HG02610 (cell line): Measurements from ENCODE around the gene TAGAP.
"Not testable (repeated sequence)": the region's sequence is repeated elsewhere in the genome, so short reads cannot be mapped to it uniquely, and the experiment has no call there.

Experiments used
- ATAC-seq: cut with Tn5 transposase; IDR thresholded peaks from one replicate; pipeline ENCODE4 v1.9.1; 2021; ENCODE audit warnings: mild to moderate bottlenecking, moderate library complexity; ENCODE audit not compliant: unreplicated experiment

TAGAP gene

DNA sequence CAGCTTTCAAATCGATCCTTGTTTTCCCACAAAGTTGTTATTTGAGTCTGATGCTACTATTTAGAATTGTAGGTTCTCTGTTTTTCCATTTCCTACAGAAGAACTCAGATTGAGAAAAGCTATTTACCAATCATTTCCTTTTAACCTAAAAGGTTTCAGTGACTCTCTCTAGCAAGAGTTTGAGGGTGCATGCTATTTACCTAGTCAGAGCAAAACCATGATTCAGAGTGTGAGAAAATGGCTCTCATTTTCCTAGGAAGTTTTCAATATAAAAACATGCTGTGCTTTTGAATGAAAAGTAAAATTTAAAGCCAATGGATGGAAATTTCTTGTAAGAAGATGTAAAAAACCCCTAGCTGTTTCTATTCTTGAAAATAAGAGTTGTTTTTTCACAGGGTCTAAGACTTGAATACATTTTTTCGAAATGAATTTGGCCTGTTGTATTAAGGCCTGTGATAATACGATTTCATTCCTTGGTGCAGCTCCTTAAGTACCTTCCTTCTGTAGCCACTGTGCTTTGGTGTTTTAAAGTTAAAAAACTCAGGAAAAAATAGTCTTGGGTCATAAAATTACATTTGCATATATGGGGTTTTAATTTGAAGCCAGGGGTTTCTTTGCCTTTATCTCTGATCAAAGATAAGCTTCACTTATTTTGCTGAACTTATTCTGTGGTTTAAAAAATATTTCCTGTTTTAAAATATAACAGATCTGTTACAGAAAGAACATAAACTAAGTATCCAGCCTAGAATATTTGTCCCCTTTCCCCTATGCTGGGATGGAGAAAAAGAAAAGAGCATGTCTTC, 26.8 kb downstream of the TAGAP start:
- ATAC-seq, result peak; percentile 71

- ATAC-seq, result no peak
Observed at GRCh38 chr6:159014406-159014805, 30.4 kb downstream of the TAGAP start.

- no peak for ATAC-seq
Observed at GRCh38 chr6:159013229-159013628, 31.6 kb downstream of the TAGAP start.

DNA sequence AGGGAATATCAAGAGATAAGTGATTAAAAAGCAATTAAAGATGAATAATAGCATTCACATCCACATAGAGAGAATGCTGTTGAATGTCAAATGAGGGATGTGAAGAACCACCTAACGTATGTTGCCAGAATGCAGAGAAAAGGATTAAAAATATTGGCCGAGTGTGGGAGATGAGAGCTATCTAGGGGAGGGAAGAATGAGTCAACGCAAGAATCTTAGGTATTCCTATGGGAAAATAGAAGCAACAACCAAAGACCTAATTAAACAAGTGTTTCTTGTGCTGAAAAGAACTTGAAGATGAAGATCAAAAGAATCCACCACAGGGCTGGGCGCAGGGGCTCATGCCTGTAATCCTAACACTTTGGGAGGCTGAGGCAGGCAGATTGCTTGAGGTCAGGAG, 32.6 kb downstream of the TAGAP start:
- no peak for ATAC-seq

DNA sequence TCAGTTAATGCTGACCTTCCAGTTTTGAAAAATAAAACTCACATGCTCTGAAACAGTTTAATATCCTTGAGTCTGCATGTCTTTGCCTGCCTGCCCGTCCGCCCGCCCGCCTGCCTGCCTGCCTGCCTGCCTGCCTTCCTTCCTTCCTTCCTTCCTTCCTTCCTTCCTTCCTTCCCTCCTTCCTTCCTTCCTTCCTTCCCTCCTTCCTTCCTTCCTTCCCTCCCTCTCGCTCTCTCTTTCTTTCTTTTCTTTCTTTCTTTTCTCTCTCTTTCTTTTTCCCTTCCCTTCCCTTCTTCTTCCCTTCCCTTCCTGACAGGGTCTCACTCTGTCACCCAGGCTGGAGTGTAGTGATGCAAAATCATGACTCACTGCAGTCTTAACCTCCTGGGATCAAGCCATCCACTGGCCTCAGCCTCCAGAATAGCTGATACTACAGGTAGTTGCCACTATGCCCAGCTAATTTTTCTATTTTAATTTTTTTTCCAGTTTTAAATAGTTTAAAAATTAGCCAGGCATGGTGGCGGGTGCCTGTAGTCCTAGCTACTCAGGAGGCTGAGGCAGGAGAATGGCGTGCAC, 34.7 kb downstream of the TAGAP start:
- not testable (repeated sequence) for ATAC-seq

GRCh38 chr6:159008656-159009288, 36.0 kb downstream of the TAGAP start:
- ATAC-seq, result no peak

GRCh38 chr6:159007510-159007909, 37.3 kb downstream of the TAGAP start:
- no peak for ATAC-seq

DNA sequence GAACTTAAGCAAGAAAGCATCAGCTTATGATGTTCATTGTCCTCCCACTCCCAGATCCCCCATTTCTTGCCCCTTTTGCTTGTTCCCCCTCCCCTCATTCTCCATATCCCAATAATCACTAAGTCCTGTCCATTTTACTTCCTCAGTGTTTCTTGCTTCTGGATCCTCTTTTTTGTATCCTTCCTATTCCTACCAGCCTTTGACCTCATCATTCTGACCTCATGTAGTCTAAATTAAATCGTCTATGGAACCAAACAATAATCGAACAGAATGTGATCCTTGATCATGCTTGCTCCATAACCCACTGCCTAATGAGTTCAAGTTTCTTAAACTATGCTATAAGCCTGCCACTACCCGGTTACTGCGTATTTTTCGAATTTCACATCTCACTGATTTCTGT, 39.4 kb downstream of the TAGAP start:
- ATAC-seq, result no peak

DNA sequence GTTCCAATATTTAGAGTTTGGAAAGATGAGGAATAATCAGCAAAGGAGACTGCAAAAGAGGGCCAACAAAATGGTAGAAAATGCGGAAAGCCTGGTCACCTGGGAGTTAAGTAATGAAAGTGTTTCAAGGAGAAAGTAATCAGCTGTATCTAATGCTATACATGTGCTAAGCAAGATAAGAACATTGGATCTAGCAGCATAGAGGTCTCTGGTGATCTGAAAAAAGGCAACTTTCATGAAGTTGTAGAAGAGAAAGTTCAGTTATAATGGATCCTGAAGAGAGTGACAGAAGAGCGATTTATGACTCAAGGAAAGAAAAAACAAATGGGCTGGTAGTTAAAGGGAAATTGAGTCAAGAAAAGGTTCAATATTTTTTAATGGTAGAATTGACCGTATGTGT, 40.2 kb downstream of the TAGAP start:
- no peak for ATAC-seq

- no peak for ATAC-seq
Observed at GRCh38 chr6:159002432-159003155, 42.2 kb downstream of the TAGAP start.

DNA sequence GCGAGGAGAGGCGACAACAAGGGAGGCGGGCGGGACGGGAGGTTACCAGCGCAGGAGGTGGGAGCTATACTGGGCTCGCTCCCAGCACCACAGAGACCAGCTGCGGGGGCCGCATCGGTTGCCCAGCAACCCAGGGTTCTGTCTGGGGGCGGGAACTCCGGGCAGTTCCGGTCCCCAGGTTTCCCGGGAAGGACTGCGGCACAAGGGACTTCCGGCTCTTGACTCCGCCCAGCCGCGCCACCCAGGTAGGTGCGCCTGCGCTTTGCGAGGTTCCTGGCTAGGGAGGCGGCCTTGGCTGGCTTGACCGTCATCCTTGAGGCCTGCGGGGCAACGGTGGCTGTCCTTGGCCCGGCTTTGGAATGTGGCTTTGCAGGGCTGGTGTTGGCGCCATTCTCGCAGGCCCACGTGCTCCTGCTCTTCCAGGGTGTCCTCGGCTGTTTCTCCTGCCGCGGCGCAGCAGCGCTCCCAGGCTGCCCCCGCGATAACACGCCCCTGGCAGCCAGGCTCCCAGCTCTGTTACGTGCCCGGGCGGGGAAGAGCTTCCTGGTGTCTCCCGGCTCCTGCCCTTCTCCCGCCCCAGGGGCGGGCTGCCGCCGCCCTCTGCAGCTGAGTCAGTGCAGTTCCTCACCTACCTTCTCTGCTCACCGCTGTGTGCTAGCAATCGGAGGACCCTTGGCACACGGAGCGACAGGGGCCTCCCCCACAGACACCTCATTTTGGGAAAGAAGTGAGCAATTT, 45.0 kb downstream of the TAGAP start, which contains the start of gene RSPH3:
Gene RSPH3, minus strand, starts transcription at position 537 of the 738 bp plus-strand sequence. CDS start 652 bp downstream, outside the sequence.
- ATAC-seq, result peak; percentile 93

DNA sequence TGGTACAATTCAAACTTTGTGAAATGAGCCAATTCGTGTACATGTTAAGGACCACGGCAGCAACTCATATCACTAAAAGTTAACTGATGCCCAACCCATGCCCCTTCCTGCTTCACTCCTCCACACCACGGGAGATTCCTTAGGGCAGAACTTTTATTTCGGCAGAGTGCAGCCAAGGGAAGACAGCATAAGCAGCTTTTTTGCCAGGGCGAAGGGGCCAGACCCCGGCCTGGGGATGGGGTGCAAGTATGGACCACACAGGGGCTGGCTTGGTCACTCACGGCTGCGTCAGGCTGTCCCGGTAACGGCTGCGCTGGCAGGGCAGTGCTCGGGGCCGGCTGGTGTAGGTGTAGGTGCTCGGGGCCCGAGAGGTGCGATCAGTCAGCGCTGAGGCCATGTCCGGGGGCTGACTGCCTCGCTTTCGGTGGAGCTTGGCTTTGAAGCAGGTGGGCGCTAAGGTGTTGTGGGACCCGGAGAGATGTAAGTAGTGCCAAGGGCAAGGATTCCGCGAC, 45.6 kb downstream of the TAGAP start:
- ATAC-seq, result peak; percentile 23

DNA sequence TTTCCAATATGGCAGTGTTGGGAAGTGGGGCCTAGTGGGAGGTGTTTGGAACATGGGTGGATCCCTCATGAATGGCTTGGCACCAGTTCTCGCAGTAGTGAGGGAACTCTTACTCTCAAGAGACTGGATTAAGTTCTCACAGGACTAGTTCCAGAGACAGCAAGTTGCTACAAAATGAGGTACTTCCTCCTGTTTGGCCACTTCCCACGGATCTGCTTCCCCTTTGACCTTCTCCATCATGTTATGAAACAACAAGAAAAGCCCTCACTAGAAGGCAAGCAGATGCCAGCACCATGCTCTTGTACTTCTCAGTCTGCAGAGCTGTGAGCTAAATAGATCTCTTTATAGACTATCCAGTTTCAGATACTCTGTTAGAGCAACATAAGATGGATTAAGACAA, 47.9 kb downstream of the TAGAP start:
- no peak for ATAC-seq

DNA sequence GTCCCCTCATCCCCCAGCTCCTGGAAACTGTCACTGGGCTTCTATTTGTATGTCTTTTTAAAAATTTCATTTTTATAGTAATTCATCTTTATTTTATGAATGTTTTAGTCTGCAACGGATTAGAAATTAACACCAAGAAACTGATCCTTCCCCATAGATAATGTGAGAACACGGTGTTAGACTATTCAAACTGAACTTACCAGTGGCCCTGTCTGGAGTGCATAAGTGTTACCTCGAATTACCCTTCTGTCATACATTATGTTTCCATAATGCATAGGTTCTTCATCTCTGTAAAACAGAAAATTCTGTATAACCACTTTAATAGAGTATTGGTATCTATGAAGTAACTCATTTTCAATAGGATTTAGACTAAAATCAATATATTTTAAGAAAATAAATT, 51.2 kb downstream of the TAGAP start:
- no peak for ATAC-seq

DNA sequence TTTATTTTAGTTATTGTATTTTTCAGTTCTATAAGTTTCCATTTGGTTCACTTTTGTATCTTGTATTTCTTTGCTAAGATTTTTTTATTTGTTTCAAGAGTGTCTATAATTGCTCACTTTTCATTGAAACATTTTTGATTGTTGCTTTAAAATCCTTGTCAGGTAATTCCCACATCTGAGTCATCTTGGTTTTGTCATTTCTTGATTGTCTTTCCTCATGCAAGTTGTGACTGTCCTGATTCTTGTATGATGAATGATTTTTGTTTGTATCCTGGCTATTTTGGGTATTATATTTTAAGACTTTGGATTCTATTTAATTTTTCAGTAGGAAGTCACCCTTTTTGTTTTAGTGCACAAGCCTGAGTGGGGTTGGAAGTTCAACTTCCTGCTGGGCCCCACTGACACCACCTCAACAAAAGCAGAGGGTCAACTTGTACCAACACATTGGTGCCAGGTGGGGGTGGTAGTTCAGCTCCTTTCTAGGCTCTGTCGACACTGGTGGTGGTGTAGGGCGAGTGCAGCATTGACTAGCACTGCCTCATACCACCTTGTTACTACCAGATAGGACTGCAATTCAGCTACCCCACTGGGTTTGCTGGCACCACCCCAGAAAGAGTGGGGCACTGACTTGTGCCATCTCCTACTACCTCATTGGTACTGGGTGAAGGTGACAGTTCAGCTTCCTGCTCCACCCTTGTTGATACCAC, 53.6 kb downstream of the TAGAP start:
- no peak for ATAC-seq

GRCh38 chr6:158989711-158990110, 55.1 kb downstream of the TAGAP start:
- not testable (repeated sequence) for ATAC-seq

- no peak for ATAC-seq
Observed at GRCh38 chr6:158988477-158988876, 56.3 kb downstream of the TAGAP start.

DNA sequence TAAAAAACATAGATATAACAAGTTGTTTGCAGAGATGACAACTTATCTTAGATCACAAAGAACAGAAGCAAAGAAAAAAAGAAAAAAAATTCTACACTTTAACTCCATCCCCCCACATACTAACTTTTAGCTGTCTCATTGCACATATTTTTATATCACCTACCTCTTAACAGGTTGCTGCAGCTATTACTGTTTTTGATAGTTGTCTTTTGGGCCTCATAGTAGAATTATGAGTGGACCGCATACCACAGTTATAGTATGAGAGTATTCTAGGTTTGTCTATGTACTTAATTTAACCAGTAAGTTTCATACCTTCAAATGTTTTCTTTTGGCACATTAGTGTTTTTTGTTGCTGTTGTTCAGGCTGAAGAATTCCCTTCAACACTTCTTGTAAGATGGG, 57.1 kb downstream of the TAGAP start:
- ATAC-seq, result no peak
